Body of pancreas (tissue), 4 donors: Measurements from ENCODE around the gene CLEC16A. TPM values are rescaled to one million over a fixed set of nuclear protein-coding genes. Genes with fewer than 3 reads are reported as not detected.

Experiments used
- ATAC-seq: fragments of 150-250 bp; one replicate; pipeline ENCODE4 v1.9.1; 2016
- DNase-seq, 4 donors: peaks; one replicate each; pipeline ENCODE4 v3.0.0-alpha.2; 2019
- H3K27ac ChIP-seq, 4 donors: fragments of 200-600 bp; sonication (generic); 1 replicate in 3 of 4; 2 replicates in 1 of 4; pipeline versions ENCODE4 v1.5.1 to v1.6.1; 2016 to 2019; ENCODE audit warnings: mild to moderate bottlenecking in 1 of 4, mixed read lengths in 1 of 4, moderate library complexity in 1 of 4
- H3K27me3 ChIP-seq, 2 donors: fragments of 200-600 bp; sonication (generic); one replicate each; pipeline ENCODE4 v1.6.0; 2016; ENCODE audit warnings: mild to moderate bottlenecking in 1 of 2
- H3K36me3 ChIP-seq, 2 donors: fragments of 200-600 bp; sonication (generic); replicated peaks in 1 of 2; 2 replicates each; pipeline ENCODE4 v1.5.1; 2016; ENCODE audit warnings: low read depth in 2 of 2; ENCODE audit not compliant: insufficient read depth in 1 of 2
- H3K4me1 ChIP-seq: fragments of 200-600 bp; sonication (generic); one replicate; pipeline ENCODE4 v1.6.0; 2016
- H3K4me3 ChIP-seq, 2 donors: fragments of 200-600 bp; sonication (generic); 1 replicate in 1 of 2; 2 replicates in 1 of 2; pipeline ENCODE4 v1.5.1; 2016 to 2019
- H3K9me3 ChIP-seq, 3 donors: fragments of 200-600 bp; sonication (generic); 1 replicate in 2 of 3; 2 replicates in 1 of 3; pipeline ENCODE4 v1.5.1; 2016
- CTCF ChIP-seq, 7 experiments: fragments of 450-650 bp in 4 of 7; fragments of 200-600 bp in 3 of 7; sonication (generic) in 3 of 7; IDR thresholded peaks; one replicate each; pipeline ENCODE4 v1.5.1; 2016 to 2019; ENCODE audit warnings: antibody characterized with exemption in 7 of 7
- POLR2A ChIP-seq, 3 donors: fragments of 450-650 bp; IDR thresholded peaks; one replicate each; pipeline ENCODE4 v1.6.1; 2016; ENCODE audit warnings: antibody characterized with exemption in 3 of 3, mild to moderate bottlenecking in 2 of 3
- WGBS, 2 donors: methylation state at CpG; one replicate each; pipeline ENCODE4 v1.1.5; 2017; 5-methylcytosine and 5-hydroxymethylcytosine counted together
- intact Hi-C: fragments of 100-400 bp; cut with DNase I; formaldehyde crosslinking; loops from one replicate; pipeline ENCODE4 v1.15.1; 2023
- total RNA-seq, 2 donors: library from RNA; depleted of rRNA; stranded (reverse); fragments of >200 nt; gene quantifications; one replicate each; pipeline ENCODE4 v1.1.0, GENCODE V29; 2016

The CLEC16A gene
- total RNA-seq, 2 donors from 2014 or later = 15.0 to 21.4 TPM

DNA sequence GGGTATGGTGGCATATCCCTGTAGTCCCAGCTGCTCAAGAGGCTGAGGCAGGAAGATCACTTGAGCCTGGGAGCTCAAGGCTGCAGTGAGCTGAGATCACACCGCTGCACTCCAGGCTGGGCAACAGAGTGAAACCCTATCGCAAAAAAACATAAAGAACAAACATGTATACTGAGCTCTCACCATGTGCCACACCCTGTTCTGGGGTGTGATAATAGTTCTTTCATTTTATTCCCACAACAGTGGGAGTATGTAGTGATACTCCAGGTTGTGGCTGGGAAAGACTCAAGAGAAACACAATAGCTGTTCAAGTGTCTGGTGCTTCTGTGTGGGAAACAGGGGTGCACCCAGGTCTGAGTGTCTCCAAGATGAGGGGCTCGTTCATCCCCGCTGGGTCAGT is 221.0 kb downstream of the CLEC16A start:
- DNase-seq = no peak
- WGBS, 2 donors = 98 to 100% methylated on average over 4 of the region's 4 CpGs
- intact Hi-C loops = no loop called here
- ATAC-seq = no peak
- Histone ChIP-seq H3K9me3 (no peaks in the 10 kb centered on the region), H3K27ac (no peak overlapping the region), H3K36me3 (no peaks in the 10 kb centered on the region), H3K4me3 (no peak overlapping the region), H3K27me3 (no peaks in the 10 kb centered on the region), H3K4me1 (no peaks in the 10 kb centered on the region)
- TF ChIP-seq CTCF (IDR thresholded peaks at IDR 0.05) (no peak), POLR2A (IDR thresholded peaks at IDR 0.05) (no peak)

DNA sequence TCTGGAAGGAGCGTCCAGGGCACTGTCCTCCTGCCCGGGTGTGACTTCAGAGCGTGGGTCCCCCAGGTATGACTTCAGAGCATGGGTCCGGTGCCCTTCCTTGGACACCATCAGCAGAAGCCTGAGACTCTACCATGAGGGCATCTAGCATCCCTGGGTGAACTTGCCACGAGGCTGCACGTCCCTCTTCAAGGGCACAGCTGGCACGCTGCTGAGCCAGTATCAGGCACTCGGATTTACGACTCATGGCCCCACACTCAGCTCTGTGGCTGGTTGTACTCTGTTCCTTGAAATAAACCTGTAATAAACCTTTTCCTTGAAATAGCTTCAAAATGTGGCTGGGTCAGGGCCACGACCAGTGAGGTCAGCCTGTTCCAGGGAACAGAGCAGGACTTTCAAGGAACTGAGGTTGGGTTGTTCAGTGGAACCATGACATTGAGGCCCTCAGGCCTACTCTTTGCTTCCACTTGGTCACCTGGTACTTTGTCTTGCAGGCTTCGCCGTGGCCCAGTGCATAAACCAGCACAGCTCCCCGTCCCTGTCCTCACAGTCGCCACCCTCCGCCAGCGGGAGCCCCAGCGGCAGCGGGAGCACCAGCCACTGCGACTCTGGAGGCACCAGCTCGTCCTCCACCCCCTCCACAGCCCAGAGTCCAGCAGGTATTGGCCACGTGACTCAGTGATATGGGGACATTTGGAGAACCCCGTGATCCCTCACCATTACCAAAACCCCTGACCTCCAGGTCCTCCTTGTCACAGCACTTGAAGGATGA is 221.7 kb downstream of the CLEC16A start:
- H3K36me3 ChIP-seq = no peaks in the 10 kb centered on the region
- TF ChIP-seq POLR2A (IDR thresholded peaks at IDR 0.05) = no peak
- TF ChIP-seq CTCF (IDR thresholded peaks at IDR 0.05) = no peak
- H3K27ac ChIP-seq = no peak overlapping the region
- H3K27me3 ChIP-seq = no peaks in the 10 kb centered on the region
- intact Hi-C loops = no loop called here
- no peaks in the 10 kb centered on the region for H3K4me1 ChIP-seq
- whole genome bisulfite sequencing, 2 donors = 86 to 92% methylated on average over 12 to 21 of the region's 22 CpGs
- H3K9me3 ChIP-seq = no peaks in the 10 kb centered on the region
- no peak overlapping the region for H3K4me3 ChIP-seq
- ATAC-seq (no peak), DNase-seq (no peak)

DNA sequence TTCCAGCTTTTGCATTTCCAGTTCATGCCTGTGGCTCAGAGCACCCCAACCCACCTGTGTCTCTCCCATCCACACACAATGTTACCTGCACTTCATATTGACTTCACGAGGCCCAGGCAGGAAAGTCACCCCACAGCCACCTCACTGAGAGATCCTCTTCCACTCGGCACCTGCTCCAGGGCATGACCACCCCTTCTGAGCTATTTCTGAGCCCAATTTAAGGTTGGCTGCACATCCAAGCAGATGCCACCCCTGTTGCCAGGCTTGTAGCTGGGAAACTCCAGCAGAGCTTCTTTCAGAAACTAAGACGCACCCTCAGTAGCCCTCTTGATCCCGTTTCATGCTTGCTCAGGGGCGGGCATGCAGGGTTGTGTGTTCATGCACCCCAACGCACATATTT is 223.2 kb downstream of the CLEC16A start:
- H3K4me1 ChIP-seq = no peaks in the 10 kb centered on the region
- DNase-seq (no peak), ATAC-seq (no peak)
- no peaks in the 10 kb centered on the region for H3K27me3 ChIP-seq
- no peak overlapping the region for H3K4me3 ChIP-seq
- H3K36me3 ChIP-seq = no peaks in the 10 kb centered on the region
- no peak overlapping the region for H3K27ac ChIP-seq
- WGBS, 2 donors = 91 to 97% methylated on average over 6 of the region's 6 CpGs
- TF ChIP-seq CTCF (IDR thresholded peaks at IDR 0.05) = no peak
- TF ChIP-seq POLR2A (IDR thresholded peaks at IDR 0.05) = no peak
- intact Hi-C loops = no loop called here
- H3K9me3 ChIP-seq = no peaks in the 10 kb centered on the region

DNA sequence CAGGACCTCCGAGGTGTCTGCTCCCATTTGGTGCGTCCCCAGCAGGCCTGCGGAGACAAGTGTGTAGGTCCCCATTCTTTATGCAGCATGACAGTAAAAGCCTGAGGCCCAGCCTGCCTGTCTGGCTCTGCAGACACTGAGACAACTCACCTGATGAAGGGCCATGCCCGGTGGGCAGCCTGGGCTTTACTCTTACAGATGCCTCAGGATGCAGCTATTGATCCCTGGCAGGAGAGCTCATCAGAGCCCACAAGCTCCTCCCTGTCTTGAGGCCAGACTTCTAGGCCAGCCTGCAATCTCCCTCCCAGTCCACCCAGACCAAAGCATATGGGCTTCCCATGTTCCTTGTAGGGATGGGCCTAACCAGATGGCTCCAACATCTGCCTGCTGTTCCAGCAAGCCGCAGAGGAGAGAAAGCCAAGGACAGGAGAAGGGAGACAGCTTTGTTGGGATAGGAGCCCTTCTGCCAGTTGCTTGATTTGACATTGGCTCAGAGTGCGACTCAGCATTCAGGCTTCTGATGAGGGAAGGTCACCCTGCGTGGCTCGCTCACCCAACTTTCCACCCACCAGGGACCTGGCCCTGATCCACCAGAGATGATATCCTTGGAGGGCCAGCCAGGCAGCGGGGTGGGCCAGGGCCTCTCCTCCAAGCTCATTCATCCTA is 224.2 kb downstream of the CLEC16A start:
- DNase-seq (no peak), ATAC-seq (no peak)
- H3K36me3 ChIP-seq = no peaks in the 10 kb centered on the region
- H3K9me3 ChIP-seq = no peaks in the 10 kb centered on the region
- WGBS, 2 donors = 81 to 84% methylated on average over 8 to 9 of the region's 9 CpGs
- H3K27me3 ChIP-seq = no peaks in the 10 kb centered on the region
- intact Hi-C loops = no loop called here
- no peak overlapping the region for H3K4me3 ChIP-seq
- H3K27ac ChIP-seq = no peak overlapping the region
- TF ChIP-seq POLR2A (IDR thresholded peaks at IDR 0.05) = no peak
- no peak for TF ChIP-seq CTCF (IDR thresholded peaks at IDR 0.05)
- no peaks in the 10 kb centered on the region for H3K4me1 ChIP-seq
